ENCODE measurements around the gene ATF5.
A peak's percentile ranks its signal among the peaks of the same experiment; 100 is the strongest.
"Not testable (repeated sequence)": the region's sequence is repeated elsewhere in the genome, so short reads cannot be mapped to it uniquely, and the experiment has no call there.

ATF5 gene

GRCh38 chr19:49936549-49936948 lies 7.5 kb downstream of the ATF5 start:
- no peak for DNase-seq (ENCODE audit: low read depth, low spot score)
- TF ChIP-seq CTCF (IDR thresholded peaks at IDR 0.05; ENCODE audit: low read depth, low read length), result no peak
- H3K4me3 ChIP-seq (ENCODE audit: low read depth, low read length), result no peak overlapping the region
- in situ Hi-C loops (cut with HindIII; ENCODE audit: low sequenced_read_pairs), result no loop called here

- peak; percentile 65 for DNase-seq (ENCODE audit: low read depth, low spot score)
- in situ Hi-C loops (cut with HindIII; ENCODE audit: low sequenced_read_pairs), result no loop called here
- peak overlapping the region; percentile 20 for H3K4me3 ChIP-seq (ENCODE audit: low read depth, low read length)
- TF ChIP-seq CTCF (IDR thresholded peaks at IDR 0.05; ENCODE audit: low read depth, low read length), result peak; percentile 98
These were observed 8.9 kb downstream of the ATF5 start for GRCh38 chr19:49937750-49938381.

- in situ Hi-C loops (cut with HindIII; ENCODE audit: low sequenced_read_pairs), result no loop called here
- H3K4me3 ChIP-seq (ENCODE audit: low read depth, low read length), result no peak overlapping the region
- no peak for TF ChIP-seq CTCF (IDR thresholded peaks at IDR 0.05; ENCODE audit: low read depth, low read length)
- DNase-seq (ENCODE audit: low read depth, low spot score), result no peak
These were observed 9.7 kb downstream of the ATF5 start for GRCh38 chr19:49938662-49939061.

- no peak overlapping the region for H3K4me3 ChIP-seq (ENCODE audit: low read depth, low read length)
- no peak for TF ChIP-seq CTCF (IDR thresholded peaks at IDR 0.05; ENCODE audit: low read depth, low read length)
- DNase-seq (ENCODE audit: low read depth, low spot score), result no peak
- in situ Hi-C loops (cut with HindIII; ENCODE audit: low sequenced_read_pairs), result no loop called here
These were observed 10.9 kb downstream of the ATF5 start for GRCh38 chr19:49939721-49940481.

GRCh38 chr19:49940482-49940791 lies 11.4 kb downstream of the ATF5 start:
- in situ Hi-C loops (cut with HindIII; ENCODE audit: low sequenced_read_pairs), result no loop called here
- TF ChIP-seq CTCF (IDR thresholded peaks at IDR 0.05; ENCODE audit: low read depth, low read length), result no peak

GRCh38 chr19:49944567-49944966 lies 15.6 kb downstream of the ATF5 start:
- H3K4me3 ChIP-seq (ENCODE audit: low read depth, low read length); in situ Hi-C loops (cut with HindIII; ENCODE audit: low sequenced_read_pairs); DNase-seq (ENCODE audit: low read depth, low spot score): not testable (repeated sequence)

More at GRCh38 chr19:49940482-49940791, 11.4 kb downstream of the ATF5 start:
- no peak overlapping the region for H3K4me3 ChIP-seq (ENCODE audit: low read depth, low read length)
- no peak for DNase-seq (ENCODE audit: low read depth, low spot score)

- no peak for DNase-seq (ENCODE audit: low read depth, low spot score)
- no peak overlapping the region for H3K4me3 ChIP-seq (ENCODE audit: low read depth, low read length)
- in situ Hi-C loops (cut with HindIII; ENCODE audit: low sequenced_read_pairs), result no loop called here
- no peak for TF ChIP-seq CTCF (IDR thresholded peaks at IDR 0.05; ENCODE audit: low read depth, low read length)
These were observed 17.4 kb downstream of the ATF5 start for GRCh38 chr19:49946415-49946814.
